HEK293 (cell line): Measurements from ENCODE around the gene FERMT2.

ENCODE experiments used
- CTCF ChIA-PET: fragments of 350-600 bp; formaldehyde crosslinking; extraction: SDS; loops from one replicate; lab custom pipeline; 2021; ENCODE audit warnings: antibody characterized with exemption; lab: Yijun Ruan, JAX
- POLR2A ChIA-PET: fragments of 300-600 bp; formaldehyde crosslinking; extraction: SDS; loops from one replicate; lab custom pipeline; 2020; ENCODE audit warnings: antibody characterized with exemption, inconsistent platforms; lab: Yijun Ruan, JAX
- H3K27ac ChIP-seq: fragments of 200-500 bp; sonication (Bioruptor generic); 2 replicates; pipeline ENCODE4 v1.5.1; 2014; ENCODE audit warnings: low read depth, low read length, control low read depth, inconsistent platforms; ENCODE audit errors: extremely low read depth
- H3K36me3 ChIP-seq, 2 experiments: fragments of 200-500 bp in 1 of 2; sonication (Bioruptor generic) in 1 of 2; 1 replicate in 1 of 2; 2 replicates in 1 of 2; pipeline ENCODE4 v1.5.1; 2014 to 2017; ENCODE audit warnings: inconsistent platforms in 2 of 2, low read length in 2 of 2; ENCODE audit not compliant: control insufficient read depth in 2 of 2, insufficient read depth in 1 of 2
- H3K4me1 ChIP-seq: fragments of 200-500 bp; sonication (Bioruptor generic); 2 replicates; pipeline ENCODE4 v1.5.1; 2014; ENCODE audit warnings: mild to moderate bottlenecking, low read length, inconsistent platforms; ENCODE audit not compliant: control insufficient read depth, insufficient read depth
- H3K4me3 ChIP-seq: 2 replicates; pipeline ENCODE4 v1.5.1; 2011; ENCODE audit warnings: low read depth, mild to moderate bottlenecking, control low read depth, low read length, moderate library complexity
- H3K9me3 ChIP-seq: fragments of 200-500 bp; sonication (Bioruptor generic); 2 replicates; pipeline ENCODE4 v1.5.1; 2014; ENCODE audit warnings: low read depth, low read length, inconsistent platforms; ENCODE audit not compliant: control insufficient read depth, insufficient read depth
- BCL11B ChIP-seq: fragments of 450-650 bp; formaldehyde crosslinking; IDR thresholded peaks from 2 replicates; pipeline ENCODE4 v1.5.1; 2016; ENCODE audit warnings: low read depth, missing biosample characterization, missing genetic modification characterization
- GFI1B ChIP-seq: fragments of 450-650 bp; formaldehyde crosslinking; IDR thresholded peaks from 2 replicates; pipeline ENCODE4 v1.5.1; 2016; ENCODE audit warnings: missing biosample characterization, missing genetic modification characterization
- GLI2 ChIP-seq: fragments of 450-650 bp; formaldehyde crosslinking; IDR thresholded peaks from 2 replicates; pipeline ENCODE4; 2017; ENCODE audit warnings: missing biosample characterization, missing genetic modification characterization, low read depth, borderline replicate concordance
- HOXD13 ChIP-seq: sonication (generic); formaldehyde crosslinking; IDR thresholded peaks from 2 replicates; pipeline ENCODE4 v1.8.0; 2022; ENCODE audit warnings: missing genetic modification reagents, borderline replicate concordance
- IKZF3 ChIP-seq: fragments of 450-650 bp; IDR thresholded peaks from 2 replicates; pipeline ENCODE4 v1.5.0; 2018; ENCODE audit warnings: missing biosample characterization, mild to moderate bottlenecking, missing genetic modification characterization, moderate library complexity
- KLF10 ChIP-seq: fragments of 450-650 bp; IDR thresholded peaks from 2 replicates; pipeline ENCODE4 v1.5.1; 2018; ENCODE audit warnings: missing biosample characterization, mild to moderate bottlenecking, missing genetic modification characterization
- KLF16 ChIP-seq: fragments of 450-650 bp; formaldehyde crosslinking; IDR thresholded peaks from 2 replicates; pipeline ENCODE4 v1.5.1; 2017; ENCODE audit warnings: missing biosample characterization, missing genetic modification characterization
- ZIC2 ChIP-seq: fragments of 450-650 bp; formaldehyde crosslinking; IDR thresholded peaks from 2 replicates; pipeline ENCODE4 v1.5.1; 2016; ENCODE audit warnings: missing biosample characterization, missing genetic modification characterization
- ZNF132 ChIP-seq: fragments of 450-650 bp; formaldehyde crosslinking; IDR thresholded peaks from 2 replicates; pipeline ENCODE4 v1.5.1; 2017; ENCODE audit warnings: missing biosample characterization, missing genetic modification characterization, borderline replicate concordance
- ZNF175 ChIP-seq: fragments of 450-650 bp; formaldehyde crosslinking; IDR thresholded peaks from 2 replicates; pipeline ENCODE4 v1.5.1; 2016; ENCODE audit warnings: missing biosample characterization, missing genetic modification characterization
- ZNF2 ChIP-seq: fragments of 450-650 bp; formaldehyde crosslinking; IDR thresholded peaks from 2 replicates; pipeline ENCODE4 v1.5.1; 2016; ENCODE audit warnings: missing biosample characterization, missing genetic modification characterization
- ZNF211 ChIP-seq: fragments of 450-650 bp; formaldehyde crosslinking; IDR thresholded peaks from 2 replicates; pipeline ENCODE4 v1.5.1; 2016; ENCODE audit warnings: low read depth, missing biosample characterization, missing genetic modification characterization
- ZNF223 ChIP-seq: fragments of 450-650 bp; formaldehyde crosslinking; IDR thresholded peaks from 2 replicates; pipeline ENCODE4 v1.5.1; 2016; ENCODE audit warnings: missing biosample characterization, missing genetic modification characterization
- ZNF248 ChIP-seq: fragments of 450-650 bp; formaldehyde crosslinking; IDR thresholded peaks from 2 replicates; pipeline ENCODE4 v1.5.1; 2017; ENCODE audit warnings: missing biosample characterization, missing genetic modification characterization
- ZNF292 ChIP-seq: fragments of 450-650 bp; formaldehyde crosslinking; IDR thresholded peaks from 2 replicates; pipeline ENCODE4 v1.5.1; 2016; ENCODE audit warnings: low read depth, missing biosample characterization, missing genetic modification characterization, borderline replicate concordance
- ZNF350 ChIP-seq: fragments of 450-650 bp; formaldehyde crosslinking; IDR thresholded peaks from 2 replicates; pipeline ENCODE4 v1.5.0; 2017; ENCODE audit warnings: missing biosample characterization, mild to moderate bottlenecking, missing genetic modification characterization
- ZNF37A ChIP-seq: fragments of 450-650 bp; IDR thresholded peaks from 2 replicates; pipeline ENCODE4 v1.5.1; 2018; ENCODE audit warnings: missing biosample characterization, missing genetic modification characterization
- ZNF560 ChIP-seq: fragments of 450-650 bp; formaldehyde crosslinking; IDR thresholded peaks from 2 replicates; pipeline ENCODE4 v1.5.1; 2017; ENCODE audit warnings: missing biosample characterization, missing genetic modification characterization, borderline replicate concordance
- ZNF701 ChIP-seq: fragments of 450-650 bp; formaldehyde crosslinking; IDR thresholded peaks from 2 replicates; pipeline ENCODE4 v1.5.1; 2016; ENCODE audit warnings: missing biosample characterization, missing genetic modification characterization
- ZNF704 ChIP-seq: fragments of 450-650 bp; formaldehyde crosslinking; IDR thresholded peaks from 2 replicates; pipeline ENCODE4 v1.5.1; 2016; ENCODE audit warnings: missing biosample characterization, missing genetic modification characterization
- ZNF776 ChIP-seq: fragments of 450-650 bp; formaldehyde crosslinking; IDR thresholded peaks from 2 replicates; pipeline ENCODE4 v1.5.0; 2017; ENCODE audit warnings: missing biosample characterization, missing genetic modification characterization, borderline replicate concordance
- ZNF785 ChIP-seq: fragments of 450-650 bp; formaldehyde crosslinking; IDR thresholded peaks from 2 replicates; pipeline ENCODE4 v1.5.1; 2016; ENCODE audit warnings: missing biosample characterization, missing genetic modification characterization
- TF ChIP-seq, protein P1 (sequence below): fragments of 450-650 bp; formaldehyde crosslinking; IDR thresholded peaks from 2 replicates; pipeline ENCODE4 v1.5.1; 2016; ENCODE audit warnings: missing biosample characterization, missing genetic modification characterization
- TF ChIP-seq, protein P2 (sequence below): fragments of 450-650 bp; formaldehyde crosslinking; conservative IDR thresholded peaks from 2 replicates; pipeline ENCODE4 v1.5.1; 2016; ENCODE audit warnings: low read depth, missing biosample characterization, missing genetic modification characterization

Gene FERMT2

GRCh38 chr14:52879958-52880357, 70.9 kb downstream of the FERMT2 start:
- ChIA-PET CTCF (no interaction called here), POLR2A (no interaction called here)
- peaks cover 43 to 44% of the 10 kb centered on the region in 2 experiments for H3K36me3 ChIP-seq

DNA sequence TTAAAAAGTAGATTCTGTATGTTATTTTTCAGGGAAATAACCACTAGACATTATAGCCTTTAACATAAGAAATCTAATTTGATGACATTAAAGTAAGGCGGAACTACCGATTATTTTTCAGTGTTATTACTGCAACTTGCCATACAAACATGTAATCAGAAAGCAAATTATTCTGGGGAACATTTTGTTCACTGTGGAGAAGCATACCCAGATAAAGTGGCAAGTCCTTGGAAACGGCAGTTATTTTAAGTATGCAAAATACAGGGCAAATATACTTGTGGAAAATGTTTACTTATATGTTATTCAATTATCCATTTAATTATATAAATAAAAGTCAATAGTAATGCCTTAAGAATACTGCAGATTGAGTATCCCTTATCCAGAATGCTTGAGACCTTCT, 71.9 kb downstream of the FERMT2 start:
- Histone ChIP-seq H3K4me3 (no peak overlapping the region), H3K36me3 (peaks cover 47 to 48% of the 10 kb centered on the region in 2 experiments), H3K27ac (no peak overlapping the region), H3K9me3 (no peaks in the 10 kb centered on the region), H3K4me1 (no peaks in the 10 kb centered on the region)
- CTCF ChIA-PET: no interaction called here
- TF ChIP-seq, protein P1, sequence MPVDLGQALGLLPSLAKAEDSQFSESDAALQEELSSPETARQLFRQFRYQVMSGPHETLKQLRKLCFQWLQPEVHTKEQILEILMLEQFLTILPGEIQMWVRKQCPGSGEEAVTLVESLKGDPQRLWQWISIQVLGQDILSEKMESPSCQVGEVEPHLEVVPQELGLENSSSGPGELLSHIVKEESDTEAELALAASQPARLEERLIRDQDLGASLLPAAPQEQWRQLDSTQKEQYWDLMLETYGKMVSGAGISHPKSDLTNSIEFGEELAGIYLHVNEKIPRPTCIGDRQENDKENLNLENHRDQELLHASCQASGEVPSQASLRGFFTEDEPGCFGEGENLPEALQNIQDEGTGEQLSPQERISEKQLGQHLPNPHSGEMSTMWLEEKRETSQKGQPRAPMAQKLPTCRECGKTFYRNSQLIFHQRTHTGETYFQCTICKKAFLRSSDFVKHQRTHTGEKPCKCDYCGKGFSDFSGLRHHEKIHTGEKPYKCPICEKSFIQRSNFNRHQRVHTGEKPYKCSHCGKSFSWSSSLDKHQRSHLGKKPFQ: no peak
- TF ChIP-seq ZNF175 (tag by site-specific recombination): no peak
- TF ChIP-seq ZNF785 (tag by site-specific recombination): no peak
- no peak for TF ChIP-seq ZNF701
- no peak for TF ChIP-seq BCL11B (tag by site-specific recombination)
- no peak for TF ChIP-seq KLF16 (tag by site-specific recombination)
- TF ChIP-seq ZNF248 (tag by site-specific recombination): no peak
- no peak for TF ChIP-seq IKZF3 (tag by site-specific recombination)
- no peak for TF ChIP-seq HOXD13 (CRISPR knock-in tag)
- TF ChIP-seq ZNF704 (tag by site-specific recombination): no peak
- TF ChIP-seq ZIC2 (tag by site-specific recombination): no peak
- TF ChIP-seq ZNF776 (tag by site-specific recombination): no peak
- TF ChIP-seq ZNF2 (tag by site-specific recombination): no peak
- no peak for TF ChIP-seq ZNF211 (tag by site-specific recombination)
- TF ChIP-seq ZNF132: no peak
- TF ChIP-seq GLI2 (tag by site-specific recombination): no peak
- TF ChIP-seq, protein P2, sequence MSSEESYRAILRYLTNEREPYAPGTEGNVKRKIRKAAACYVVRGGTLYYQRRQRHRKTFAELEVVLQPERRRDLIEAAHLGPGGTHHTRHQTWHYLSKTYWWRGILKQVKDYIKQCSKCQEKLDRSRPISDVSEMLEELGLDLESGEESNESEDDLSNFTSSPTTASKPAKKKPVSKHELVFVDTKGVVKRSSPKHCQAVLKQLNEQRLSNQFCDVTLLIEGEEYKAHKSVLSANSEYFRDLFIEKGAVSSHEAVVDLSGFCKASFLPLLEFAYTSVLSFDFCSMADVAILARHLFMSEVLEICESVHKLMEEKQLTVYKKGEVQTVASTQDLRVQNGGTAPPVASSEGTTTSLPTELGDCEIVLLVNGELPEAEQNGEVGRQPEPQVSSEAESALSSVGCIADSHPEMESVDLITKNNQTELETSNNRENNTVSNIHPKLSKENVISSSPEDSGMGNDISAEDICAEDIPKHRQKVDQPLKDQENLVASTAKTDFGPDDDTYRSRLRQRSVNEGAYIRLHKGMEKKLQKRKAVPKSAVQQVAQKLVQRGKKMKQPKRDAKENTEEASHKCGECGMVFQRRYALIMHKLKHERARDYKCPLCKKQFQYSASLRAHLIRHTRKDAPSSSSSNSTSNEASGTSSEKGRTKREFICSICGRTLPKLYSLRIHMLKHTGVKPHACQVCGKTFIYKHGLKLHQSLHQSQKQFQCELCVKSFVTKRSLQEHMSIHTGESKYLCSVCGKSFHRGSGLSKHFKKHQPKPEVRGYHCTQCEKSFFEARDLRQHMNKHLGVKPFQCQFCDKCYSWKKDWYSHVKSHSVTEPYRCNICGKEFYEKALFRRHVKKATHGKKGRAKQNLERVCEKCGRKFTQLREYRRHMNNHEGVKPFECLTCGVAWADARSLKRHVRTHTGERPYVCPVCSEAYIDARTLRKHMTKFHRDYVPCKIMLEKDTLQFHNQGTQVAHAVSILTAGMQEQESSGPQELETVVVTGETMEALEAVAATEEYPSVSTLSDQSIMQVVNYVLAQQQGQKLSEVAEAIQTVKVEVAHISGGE: no peak
- TF ChIP-seq KLF10 (tag by site-specific recombination): no peak
- POLR2A ChIA-PET: no interaction called here

More at GRCh38 chr14:52879958-52880357, 70.9 kb downstream of the FERMT2 start:
- TF ChIP-seq GFI1B (tag by site-specific recombination): no peak
- no peak for TF ChIP-seq ZNF223
- TF ChIP-seq ZNF292 (tag by site-specific recombination): no peak
- TF ChIP-seq ZNF350 (tag by site-specific recombination): no peak
- no peak for TF ChIP-seq ZNF560 (tag by site-specific recombination)
- no peak for TF ChIP-seq ZNF37A (tag by site-specific recombination)
- no peak overlapping the region for H3K4me3 ChIP-seq
- H3K4me1 ChIP-seq: no peaks in the 10 kb centered on the region
- H3K9me3 ChIP-seq: no peaks in the 10 kb centered on the region
- no peak overlapping the region for H3K27ac ChIP-seq
